ENCODE data around the gene AHSG.
"Not testable (repeated sequence)": the region's sequence is repeated elsewhere in the genome, so short reads cannot be mapped to it uniquely, and the experiment has no call there.

Gene AHSG

DNA sequence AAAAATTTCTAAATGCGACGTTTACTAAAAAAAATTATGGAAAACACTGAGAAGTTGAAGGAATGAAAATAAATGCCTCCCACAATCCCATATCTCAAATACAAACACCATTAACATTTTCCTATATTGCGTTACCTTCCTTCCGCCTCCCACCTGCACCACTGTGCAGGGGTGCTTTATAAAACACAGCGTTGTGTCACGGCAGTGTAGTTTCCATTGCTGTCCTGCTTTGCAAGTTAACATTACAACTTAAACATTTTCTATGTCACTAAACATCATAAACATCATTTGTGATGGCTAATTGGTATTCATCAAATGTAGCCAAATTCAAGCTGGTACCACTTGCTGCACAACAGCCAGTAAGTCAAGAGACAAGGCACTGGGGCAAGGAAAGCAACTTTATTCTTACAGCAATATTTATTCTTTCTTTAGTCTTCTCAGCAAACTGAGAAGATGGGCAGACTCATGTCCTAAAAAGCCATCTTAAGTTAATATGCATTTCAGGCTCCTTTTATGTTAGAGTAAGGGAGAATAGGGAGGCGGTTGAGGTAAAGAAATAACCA lies 15.1 kb downstream of the AHSG start:
- H3K27ac ChIP-seq (ENCODE audit: low read depth, low read length): no peak overlapping the region
- H3K27me3 ChIP-seq (ENCODE audit: control insufficient read depth in 1 of 2, insufficient read depth in 2 of 2, low read length in 2 of 2): peaks cover 2 to 7% of the 10 kb centered on the region in 2 donors
- no peaks in the 10 kb centered on the region for H3K4me1 ChIP-seq (ENCODE audit: control insufficient read depth in 1 of 2, insufficient read depth in 2 of 2, low read length in 2 of 2)
- no peaks in the 10 kb centered on the region for H3K9me3 ChIP-seq (ENCODE audit: control insufficient read depth in 1 of 2, low read length in 2 of 2)
- no peak overlapping the region for H3K9ac ChIP-seq (ENCODE audit: low read depth in 1 of 2, low read length in 2 of 2)
- H3K4me3 ChIP-seq (ENCODE audit: low read depth in 1 of 2, low read length in 2 of 2): no peak overlapping the region
- no peaks in the 10 kb centered on the region for H3K36me3 ChIP-seq (ENCODE audit: control insufficient read depth in 1 of 2, insufficient read depth in 2 of 2, low read length in 2 of 2)

- Histone ChIP-seq H3K36me3 (ENCODE audit: control insufficient read depth in 1 of 2, insufficient read depth in 2 of 2, low read length in 2 of 2) (no peaks in the 10 kb centered on the region), H3K4me1 (ENCODE audit: control insufficient read depth in 1 of 2, insufficient read depth in 2 of 2, low read length in 2 of 2) (no peaks in the 10 kb centered on the region), H3K27me3 (ENCODE audit: control insufficient read depth in 1 of 2, insufficient read depth in 2 of 2, low read length in 2 of 2) (peaks cover 0 to 7% of the 10 kb centered on the region in 2 donors), H3K9me3 (ENCODE audit: control insufficient read depth in 1 of 2, low read length in 2 of 2) (no peaks in the 10 kb centered on the region), H3K9ac (ENCODE audit: low read depth in 1 of 2, low read length in 2 of 2) (no peak overlapping the region), H3K27ac (ENCODE audit: low read depth, low read length) (no peak overlapping the region), H3K4me3 (ENCODE audit: low read depth in 1 of 2, low read length in 2 of 2) (no peak overlapping the region)
These were observed 15.9 kb downstream of the AHSG start for GRCh38 chr3:186628756-186629155.

- Histone ChIP-seq H3K27me3 (ENCODE audit: control insufficient read depth in 1 of 2, insufficient read depth in 2 of 2, low read length in 2 of 2) (peaks cover 0 to 5% of the 10 kb centered on the region in 2 donors), H3K27ac (ENCODE audit: low read depth, low read length) (no peak overlapping the region), H3K9me3 (ENCODE audit: control insufficient read depth in 1 of 2, low read length in 2 of 2) (no peaks in the 10 kb centered on the region), H3K4me1 (ENCODE audit: control insufficient read depth in 1 of 2, insufficient read depth in 2 of 2, low read length in 2 of 2) (no peaks in the 10 kb centered on the region), H3K4me3 (ENCODE audit: low read depth in 1 of 2, low read length in 2 of 2) (no peak overlapping the region), H3K9ac (ENCODE audit: low read depth in 1 of 2, low read length in 2 of 2) (no peak overlapping the region), H3K36me3 (ENCODE audit: control insufficient read depth in 1 of 2, insufficient read depth in 2 of 2, low read length in 2 of 2) (no peaks in the 10 kb centered on the region)
These were observed 18.2 kb downstream of the AHSG start for GRCh38 chr3:186630950-186631641.

- H3K9me3 ChIP-seq (ENCODE audit: control insufficient read depth in 1 of 2, low read length in 2 of 2): no peaks in the 10 kb centered on the region
- H3K9ac ChIP-seq (ENCODE audit: low read depth in 1 of 2, low read length in 2 of 2): no peak overlapping the region
- no peak overlapping the region for H3K27ac ChIP-seq (ENCODE audit: low read depth, low read length)
These were observed 20.6 kb downstream of the AHSG start for GRCh38 chr3:186633481-186633880.

GRCh38 chr3:186634207-186634606 lies 21.3 kb downstream of the AHSG start:
- H3K27me3 ChIP-seq (ENCODE audit: control insufficient read depth in 1 of 2, insufficient read depth in 2 of 2, low read length in 2 of 2); H3K4me3 ChIP-seq (ENCODE audit: low read depth in 1 of 2, low read length in 2 of 2); H3K4me1 ChIP-seq (ENCODE audit: control insufficient read depth in 1 of 2, insufficient read depth in 2 of 2, low read length in 2 of 2); H3K9ac ChIP-seq (ENCODE audit: low read depth in 1 of 2, low read length in 2 of 2); H3K36me3 ChIP-seq (ENCODE audit: control insufficient read depth in 1 of 2, insufficient read depth in 2 of 2, low read length in 2 of 2); H3K27ac ChIP-seq (ENCODE audit: low read depth, low read length); H3K9me3 ChIP-seq (ENCODE audit: control insufficient read depth in 1 of 2, low read length in 2 of 2): not testable (repeated sequence)

More at GRCh38 chr3:186633481-186633880, 20.6 kb downstream of the AHSG start:
- Histone ChIP-seq H3K27me3 (ENCODE audit: control insufficient read depth in 1 of 2, insufficient read depth in 2 of 2, low read length in 2 of 2) (no peaks in the 10 kb centered on the region), H3K4me3 (ENCODE audit: low read depth in 1 of 2, low read length in 2 of 2) (no peak overlapping the region), H3K36me3 (ENCODE audit: control insufficient read depth in 1 of 2, insufficient read depth in 2 of 2, low read length in 2 of 2) (no peaks in the 10 kb centered on the region), H3K4me1 (ENCODE audit: control insufficient read depth in 1 of 2, insufficient read depth in 2 of 2, low read length in 2 of 2) (no peaks in the 10 kb centered on the region)

DNA sequence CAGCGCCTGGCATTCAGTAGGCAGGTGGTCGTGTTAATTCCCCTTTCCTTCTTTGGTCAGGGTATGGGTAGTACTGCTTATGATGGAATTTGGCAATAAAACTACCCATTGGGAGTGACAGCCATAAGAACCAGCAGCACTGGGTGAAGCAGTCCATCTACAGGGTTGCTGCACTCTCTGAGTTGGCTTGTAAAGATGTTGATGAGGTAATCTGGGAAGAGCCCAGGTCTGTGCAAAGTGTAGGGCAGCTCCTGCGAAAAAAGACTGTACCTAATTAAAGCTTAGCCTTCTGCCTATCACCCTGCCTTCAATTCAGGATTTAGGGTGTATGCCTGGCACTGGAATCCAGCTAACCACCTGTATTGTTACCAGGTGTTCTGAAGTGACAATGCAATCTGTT lies 22.7 kb downstream of the AHSG start:
- no peak overlapping the region for H3K27ac ChIP-seq (ENCODE audit: low read depth, low read length)
- no peaks in the 10 kb centered on the region for H3K27me3 ChIP-seq (ENCODE audit: control insufficient read depth in 1 of 2, insufficient read depth in 2 of 2, low read length in 2 of 2)
- H3K4me3 ChIP-seq (ENCODE audit: low read depth in 1 of 2, low read length in 2 of 2): no peak overlapping the region
- H3K9ac ChIP-seq (ENCODE audit: low read depth in 1 of 2, low read length in 2 of 2): no peak overlapping the region
- H3K36me3 ChIP-seq (ENCODE audit: control insufficient read depth in 1 of 2, insufficient read depth in 2 of 2, low read length in 2 of 2): no peaks in the 10 kb centered on the region
- H3K4me1 ChIP-seq (ENCODE audit: control insufficient read depth in 1 of 2, insufficient read depth in 2 of 2, low read length in 2 of 2): no peaks in the 10 kb centered on the region
- no peaks in the 10 kb centered on the region for H3K9me3 ChIP-seq (ENCODE audit: control insufficient read depth in 1 of 2, low read length in 2 of 2)

DNA sequence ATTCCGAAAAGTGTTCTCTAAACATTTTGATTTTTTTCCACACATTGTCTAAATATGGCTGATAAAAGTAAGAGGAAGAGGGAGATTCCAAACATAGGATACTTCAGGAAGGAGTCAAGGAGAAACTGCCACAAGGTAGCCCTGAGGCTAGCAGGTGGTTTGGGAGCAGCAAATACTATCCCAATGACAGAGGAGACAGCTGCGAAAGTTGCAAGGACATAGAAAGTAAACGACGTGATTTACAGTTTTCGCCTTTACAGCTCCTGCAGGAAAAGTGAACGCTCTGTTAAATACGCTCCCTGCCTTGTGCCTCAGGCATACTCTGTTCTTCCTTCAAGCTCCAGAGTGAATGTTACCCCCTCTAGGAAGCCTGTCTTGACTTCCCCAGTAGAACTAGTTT lies 23.7 kb downstream of the AHSG start:
- no peaks in the 10 kb centered on the region for H3K36me3 ChIP-seq (ENCODE audit: control insufficient read depth in 1 of 2, insufficient read depth in 2 of 2, low read length in 2 of 2)
- no peaks in the 10 kb centered on the region for H3K4me1 ChIP-seq (ENCODE audit: control insufficient read depth in 1 of 2, insufficient read depth in 2 of 2, low read length in 2 of 2)
- no peak overlapping the region for H3K9ac ChIP-seq (ENCODE audit: low read depth in 1 of 2, low read length in 2 of 2)
- H3K9me3 ChIP-seq (ENCODE audit: control insufficient read depth in 1 of 2, low read length in 2 of 2): no peaks in the 10 kb centered on the region
- H3K27me3 ChIP-seq (ENCODE audit: control insufficient read depth in 1 of 2, insufficient read depth in 2 of 2, low read length in 2 of 2): peaks cover 0 to 2% of the 10 kb centered on the region in 2 donors
- no peak overlapping the region for H3K27ac ChIP-seq (ENCODE audit: low read depth, low read length)
- H3K4me3 ChIP-seq (ENCODE audit: low read depth in 1 of 2, low read length in 2 of 2): no peak overlapping the region

- no peak overlapping the region for H3K9ac ChIP-seq (ENCODE audit: low read depth in 1 of 2, low read length in 2 of 2)
- no peaks in the 10 kb centered on the region for H3K36me3 ChIP-seq (ENCODE audit: control insufficient read depth in 1 of 2, insufficient read depth in 2 of 2, low read length in 2 of 2)
- H3K4me3 ChIP-seq (ENCODE audit: low read depth in 1 of 2, low read length in 2 of 2): no peak overlapping the region
- H3K4me1 ChIP-seq (ENCODE audit: control insufficient read depth in 1 of 2, insufficient read depth in 2 of 2, low read length in 2 of 2): no peaks in the 10 kb centered on the region
- no peak overlapping the region for H3K27ac ChIP-seq (ENCODE audit: low read depth, low read length)
- no peaks in the 10 kb centered on the region for H3K9me3 ChIP-seq (ENCODE audit: control insufficient read depth in 1 of 2, low read length in 2 of 2)
- peaks cover 0 to 8% of the 10 kb centered on the region in 2 donors for H3K27me3 ChIP-seq (ENCODE audit: control insufficient read depth in 1 of 2, insufficient read depth in 2 of 2, low read length in 2 of 2)
These were observed 24.8 kb downstream of the AHSG start for GRCh38 chr3:186637686-186638085.

- no peak overlapping the region for H3K27ac ChIP-seq (ENCODE audit: low read depth, low read length)
- no peak overlapping the region for H3K9ac ChIP-seq (ENCODE audit: low read depth in 1 of 2, low read length in 2 of 2)
- no peaks in the 10 kb centered on the region for H3K36me3 ChIP-seq (ENCODE audit: control insufficient read depth in 1 of 2, insufficient read depth in 2 of 2, low read length in 2 of 2)
- peaks cover 0 to 11% of the 10 kb centered on the region in 2 donors for H3K27me3 ChIP-seq (ENCODE audit: control insufficient read depth in 1 of 2, insufficient read depth in 2 of 2, low read length in 2 of 2)
- no peaks in the 10 kb centered on the region for H3K4me1 ChIP-seq (ENCODE audit: control insufficient read depth in 1 of 2, insufficient read depth in 2 of 2, low read length in 2 of 2)
- H3K4me3 ChIP-seq (ENCODE audit: low read depth in 1 of 2, low read length in 2 of 2): no peak overlapping the region
- no peaks in the 10 kb centered on the region for H3K9me3 ChIP-seq (ENCODE audit: control insufficient read depth in 1 of 2, low read length in 2 of 2)
These were observed 25.4 kb downstream of the AHSG start for GRCh38 chr3:186638259-186638658.

DNA sequence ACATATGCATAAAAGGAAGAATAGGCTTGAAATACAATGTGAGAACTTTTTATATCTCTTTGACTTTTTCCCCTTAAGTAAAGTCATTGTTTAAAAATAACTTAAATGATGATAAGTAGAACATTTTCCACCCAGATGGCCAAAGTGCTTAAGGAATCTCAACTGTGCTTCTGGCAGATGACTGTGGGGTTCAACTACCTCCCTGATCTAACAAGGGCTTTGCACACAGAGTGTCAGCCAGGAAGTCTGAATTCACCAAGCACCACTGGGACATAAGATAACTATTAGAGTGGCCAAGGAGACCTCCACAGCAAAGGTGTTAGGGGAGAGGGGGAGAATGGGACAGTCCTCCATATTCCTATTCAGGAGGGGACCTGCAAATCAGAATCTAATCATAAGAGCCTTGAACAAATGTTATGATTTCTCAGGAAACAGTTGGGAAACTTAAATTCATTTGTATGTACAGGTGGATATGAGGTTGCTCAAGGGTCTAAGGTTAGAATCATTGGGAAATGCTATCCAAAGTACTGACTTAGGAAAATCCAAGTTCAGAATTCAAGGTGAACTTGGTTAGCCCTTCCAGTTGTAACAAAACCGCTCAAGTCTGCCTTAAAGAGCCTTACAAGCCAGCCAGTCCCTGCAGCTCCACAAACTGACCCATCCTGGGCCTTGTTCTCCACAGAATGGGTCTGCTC lies 27.1 kb downstream of the AHSG start, which contains the start of gene FETUB:
TSS of gene FETUB (plus strand) at position 622 of the 695 bp plus-strand sequence. CDS start at position 684, 62 bp downstream.
- no peak within 1 kb of the TSS for H3K4me3 ChIP-seq (ENCODE audit: low read depth in 1 of 2, low read length in 2 of 2)
- H3K9ac ChIP-seq (ENCODE audit: low read depth in 1 of 2, low read length in 2 of 2): no peak within 1 kb of the TSS
- H3K27ac ChIP-seq (ENCODE audit: low read depth, low read length): no peak within 1 kb of the TSS

More for the DNA sequence above, 27.1 kb downstream of the AHSG start, which contains the start of gene FETUB:
- Histone ChIP-seq H3K27me3 (ENCODE audit: control insufficient read depth in 1 of 2, insufficient read depth in 2 of 2, low read length in 2 of 2) (peaks cover 0 to 11% of the 10 kb centered on the region in 2 donors), H3K36me3 (ENCODE audit: control insufficient read depth in 1 of 2, insufficient read depth in 2 of 2, low read length in 2 of 2) (no peaks in the 10 kb centered on the region), H3K4me1 (ENCODE audit: control insufficient read depth in 1 of 2, insufficient read depth in 2 of 2, low read length in 2 of 2) (no peaks in the 10 kb centered on the region), H3K9me3 (ENCODE audit: control insufficient read depth in 1 of 2, low read length in 2 of 2) (no peaks in the 10 kb centered on the region)

Data from duodenal mucosa (tissue), 2 donors.